Stimulated activated CD4-positive, alpha-beta T cell treated with anti-CD3 and anti-CD28 coated beads, TNF-alpha, amount 100 ng/mL, for 4 hours (primary cell): ENCODE results near the gene GPHA2.

Source experiments
- DNase-seq, 3 experiments: peaks; one replicate each; pipeline ENCODE4 v3.0.0-alpha.2; 2020; ENCODE audit warnings: low read depth in 3 of 3

The GPHA2 gene

GRCh38 chr11:64891215-64891848 lies 44.4 kb downstream of the GPHA2 start:
- no peak for DNase-seq

DNA sequence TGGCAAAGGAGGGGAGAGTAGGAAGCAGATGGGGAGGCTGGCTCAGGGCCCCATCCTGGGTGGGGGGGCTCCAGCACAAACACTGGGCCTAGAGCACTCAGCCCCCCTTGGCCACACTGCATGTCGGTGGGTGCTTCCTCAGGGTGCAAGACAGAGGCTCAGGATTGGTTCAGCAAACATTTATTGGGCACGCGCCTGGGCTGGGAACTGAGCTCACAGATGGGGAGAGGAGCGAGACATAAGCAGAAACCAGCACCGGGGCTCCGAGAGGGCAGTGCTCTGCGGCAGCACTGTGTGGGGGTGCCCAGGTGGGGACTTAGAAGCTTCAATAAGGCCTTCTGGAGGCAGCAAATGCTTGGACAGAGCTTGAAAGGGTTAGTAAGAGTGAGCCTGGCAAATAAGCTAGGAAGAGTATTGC lies 45.2 kb downstream of the GPHA2 start:
- no peak for DNase-seq

- no peak for DNase-seq
These were observed 46.8 kb downstream of the GPHA2 start for GRCh38 chr11:64888729-64889511.

DNA sequence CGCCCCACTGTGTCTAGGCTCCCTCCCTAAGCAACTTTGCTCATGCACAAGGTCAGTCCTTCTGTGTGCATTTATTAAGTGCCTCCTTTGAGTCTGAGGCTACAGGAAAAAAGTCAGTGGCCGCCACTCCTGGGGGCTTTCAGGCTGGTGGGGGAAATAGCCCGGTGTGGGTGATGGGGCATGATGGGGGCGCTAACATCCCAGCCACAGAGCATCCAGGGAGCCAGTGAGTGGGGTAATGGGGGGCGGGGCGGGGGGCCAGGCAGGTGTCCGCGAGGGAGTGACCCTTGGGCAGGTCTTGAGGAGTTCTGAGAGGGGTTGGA lies 47.3 kb downstream of the GPHA2 start:
- no peak for DNase-seq

GRCh38 chr11:64887757-64888405 lies 47.8 kb downstream of the GPHA2 start:
- DNase-seq: peak; percentile 68 to 85 (median 76)

- DNase-seq: no peak
These were observed 48.4 kb downstream of the GPHA2 start for GRCh38 chr11:64887234-64887756.

DNA sequence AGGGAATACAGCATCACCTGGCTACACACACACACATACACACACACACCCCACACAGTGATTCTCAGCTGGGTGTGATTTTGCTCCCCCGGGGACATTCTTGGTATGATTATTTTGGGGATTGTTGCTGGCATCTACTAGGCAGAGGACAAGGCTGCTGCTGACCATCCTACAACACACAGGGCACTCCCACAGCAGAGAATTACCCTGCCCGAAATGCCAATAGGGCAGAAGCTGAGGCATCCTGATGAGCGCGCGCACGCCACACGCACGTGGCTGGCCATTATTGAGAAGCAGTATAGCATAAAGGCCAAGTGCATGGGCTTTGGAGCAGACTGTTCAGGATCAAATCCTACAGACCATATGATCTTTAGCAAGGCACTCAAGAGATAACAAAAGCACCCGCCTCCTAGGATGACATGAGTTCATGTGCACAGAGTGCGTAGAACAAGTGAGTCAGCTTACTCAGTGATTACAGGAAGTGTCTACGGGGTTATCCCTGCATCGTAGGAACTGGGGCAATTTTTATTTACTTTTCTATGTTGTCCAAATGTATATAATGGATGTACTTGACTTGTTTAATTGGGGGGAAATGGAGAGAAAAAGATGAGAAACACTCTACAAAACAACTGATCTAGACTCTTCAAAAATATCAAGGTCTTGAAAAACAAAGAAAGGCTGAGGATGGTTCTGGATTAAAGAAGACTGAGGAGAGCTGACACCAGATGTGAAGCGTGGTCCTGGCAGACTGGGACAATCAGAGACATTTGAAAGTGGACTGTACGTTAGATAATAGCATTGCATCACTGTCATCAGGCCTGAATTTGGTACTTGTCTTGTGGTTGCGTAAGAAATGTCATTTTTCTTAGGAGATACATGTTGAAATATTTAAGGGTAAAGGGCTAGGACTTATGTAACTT lies 50.1 kb downstream of the GPHA2 start:
- no peak for DNase-seq
